K562 (cell line): ENCODE results near the gene CACNA1A. TPM values are rescaled to one million over a fixed set of nuclear protein-coding genes. Genes with fewer than 3 reads are reported as not detected.
A peak's percentile ranks its signal among the peaks of the same experiment; 100 is the strongest.

Experiments used
- CBFA2T2 ChIP-seq: fragments of 450-650 bp; conservative IDR thresholded peaks from 2 replicates; pipeline ENCODE4 v1.6.1; 2017; ENCODE audit warnings: mild to moderate bottlenecking
- CSDE1 ChIP-seq, 2 experiments: fragments of 450-650 bp; IDR thresholded peaks; 2 replicates each; pipeline ENCODE4 v1.6.1; 2016; ENCODE audit warnings: mild to moderate bottlenecking in 1 of 2
- DNMT1 ChIP-seq: fragments of 450-650 bp; IDR thresholded peaks from 2 replicates; pipeline ENCODE4 v1.6.1; 2016; ENCODE audit warnings: antibody characterized with exemption, mild to moderate bottlenecking
- FOXK1 ChIP-seq: sonication (generic); formaldehyde crosslinking; IDR thresholded peaks from 2 replicates; pipeline ENCODE4 v1.8.0; 2022; ENCODE audit warnings: missing genetic modification reagents, mild to moderate bottlenecking, borderline replicate concordance
- HNRNPUL1 ChIP-seq: fragments of 200-400 bp; formaldehyde crosslinking; IDR thresholded peaks from 2 replicates; pipeline ENCODE4 v1.6.1; 2017; ENCODE audit warnings: low read length
- L3MBTL2 ChIP-seq: fragments of 450-650 bp; IDR thresholded peaks from 2 replicates; pipeline ENCODE4 v1.6.1; 2016; ENCODE audit warnings: mild to moderate bottlenecking, moderate library complexity
- MED1 ChIP-seq: sonication (generic); formaldehyde crosslinking; IDR thresholded peaks from 2 replicates; pipeline ENCODE4 v1.8.1; 2023; ENCODE audit warnings: missing genetic modification reagents, borderline replicate concordance
- NELFE ChIP-seq: IDR thresholded peaks from 2 replicates; pipeline ENCODE4 v1.6.1; 2011; ENCODE audit warnings: mild to moderate bottlenecking; ENCODE audit not compliant: insufficient read depth, insufficient read length
- NRF1 ChIP-seq, 2 experiments: fragments of 450-650 bp; IDR thresholded peaks in 1 of 2; conservative IDR thresholded peaks in 1 of 2; 2 replicates each; pipeline ENCODE4 v1.6.1; 2014; ENCODE audit warnings: mild to moderate bottlenecking in 2 of 2
- PTBP1 ChIP-seq: fragments of 200-400 bp; formaldehyde crosslinking; IDR thresholded peaks from 2 replicates; pipeline ENCODE4 v1.6.1; 2017; ENCODE audit warnings: low read depth, low read length
- ZBTB1 ChIP-seq: sonication (generic); formaldehyde crosslinking; IDR thresholded peaks from 2 replicates; pipeline ENCODE4 v1.8.1; 2023; ENCODE audit warnings: missing genetic modification reagents, low read depth, mild to moderate bottlenecking, borderline replicate concordance
- ZNF134 ChIP-seq: fragments of 250-450 bp; sonication (Bioruptor Pico); conservative IDR thresholded peaks from 2 replicates; pipeline ENCODE4 v1.4.0; 2020
- ZNF57 ChIP-seq: fragments of 450-650 bp; formaldehyde crosslinking; IDR thresholded peaks from 2 replicates; pipeline ENCODE4 v1.4.0; 2020; ENCODE audit warnings: mild to moderate bottlenecking, moderate library complexity
- polyA plus RNA-seq, 8 experiments: library from polyadenylated mRNA; depleted of rRNA in 4 of 8; stranded (reverse) in 5 of 8; unstranded in 3 of 8; fragments of >200 nt; fragmentation: Nextera tagmentation in 2 of 8; fragmentation: Illumina TruSeq in 1 of 8; extraction: Ambion mirVana in 2 of 8; extraction: Trizol in 1 of 8; gene quantifications; 2 replicates each; pipeline versions ENCODE4 v1.2.1 to v1.2.3, GENCODE V29; 2011 to 2014; ENCODE audit warnings: inconsistent platforms in 1 of 8, missing spikeins in 1 of 8
- total RNA-seq, 7 experiments: library from RNA; depleted of rRNA in 6 of 7; stranded (reverse); fragments of >200 nt in 6 of 7; fragmentation: Illumina TruSeq in 2 of 7; extraction: Trizol in 2 of 7; gene quantifications; 2 replicates each; pipeline versions ENCODE4 v1.2.1 to v1.2.3, GENCODE V29; 2011 to 2021; ENCODE audit warnings: low replicate concordance in 1 of 7
- TF ChIP-seq, protein P1 (sequence below): fragments of 250-450 bp; sonication (Bioruptor Pico); IDR thresholded peaks from 2 replicates; pipeline ENCODE4 v1.4.0; 2020; ENCODE audit warnings: mild to moderate bottlenecking, moderate library complexity
- TF ChIP-seq, protein P2 (sequence below): IDR thresholded peaks from 2 replicates; pipeline ENCODE4 v1.6.1; 2014; ENCODE audit warnings: antibody characterized with exemption
- TF ChIP-seq, protein P3 (sequence below), 3 experiments: fragments of 200-800 bp in 1 of 3; fragments of 250-450 bp in 1 of 3; fragments of 450-650 bp in 1 of 3; sonication (Bioruptor Pico) in 1 of 3; sonication (Bioruptor generic) in 1 of 3; formaldehyde crosslinking in 1 of 3; IDR thresholded peaks; 2 replicates each; pipeline versions ENCODE4 v1.6.1 to v1.8.0; 2016 to 2022; ENCODE audit warnings: mild to moderate bottlenecking in 2 of 3, missing genetic modification characterization in 2 of 3, missing compliant biosample characterization in 1 of 3, moderate library complexity in 1 of 3
- TF ChIP-seq, protein P4 (sequence below), 2 experiments: fragments of 450-650 bp; conservative IDR thresholded peaks; 2 replicates each; pipeline ENCODE4 v1.6.1; 2017; ENCODE audit warnings: mild to moderate bottlenecking in 2 of 2, moderate library complexity in 2 of 2
- TF ChIP-seq, protein P5 (sequence below): fragments of 450-650 bp; IDR thresholded peaks from 2 replicates; pipeline ENCODE4 v1.6.1; 2014; ENCODE audit warnings: low read depth, mild to moderate bottlenecking, moderate library complexity, borderline replicate concordance

The CACNA1A gene
- total and polyA plus RNA-seq, 9 of the 15 experiments (the other 6 are each of a cell fraction or from before 2014, with no cell fraction given): 0.03 to 0.20 (median 0.09) TPM; not detected in 1

DNA sequence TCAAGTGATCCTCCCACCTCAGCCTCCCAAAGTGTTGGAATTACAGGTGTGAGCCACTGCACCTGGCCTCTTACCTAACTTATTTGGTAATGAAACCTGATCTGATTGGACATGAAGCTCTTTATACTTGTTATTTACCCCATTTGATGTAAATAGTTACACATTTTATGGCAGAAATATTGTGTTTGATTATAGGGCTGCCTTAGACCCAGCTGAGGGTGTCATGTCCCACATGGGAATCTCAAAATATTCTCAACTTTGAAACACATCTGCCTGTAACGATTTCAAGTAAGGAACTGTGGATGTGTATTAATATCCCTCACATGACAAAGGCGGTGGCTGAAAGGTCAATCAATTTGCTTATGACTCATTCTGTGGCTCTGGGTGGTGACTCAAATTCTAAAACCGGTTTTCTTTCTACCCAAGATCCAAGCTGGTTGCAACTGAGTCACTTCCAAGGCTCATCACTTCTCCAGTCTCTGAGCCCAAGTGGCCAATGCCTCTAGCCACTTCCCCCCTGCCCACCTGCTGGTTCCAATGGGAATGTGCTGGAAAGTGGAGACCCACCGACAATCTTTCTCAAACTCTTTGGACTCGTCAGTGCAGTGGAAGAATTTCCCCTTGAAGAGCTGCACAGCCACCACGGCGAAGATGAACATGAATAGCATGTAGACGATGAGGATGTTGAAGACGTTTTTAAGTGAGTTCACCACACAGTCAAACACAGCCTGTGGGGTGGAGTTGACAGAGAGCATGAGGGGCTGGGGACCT is 245.2 kb downstream of the CACNA1A start (continued):
- TF ChIP-seq, protein P1, sequence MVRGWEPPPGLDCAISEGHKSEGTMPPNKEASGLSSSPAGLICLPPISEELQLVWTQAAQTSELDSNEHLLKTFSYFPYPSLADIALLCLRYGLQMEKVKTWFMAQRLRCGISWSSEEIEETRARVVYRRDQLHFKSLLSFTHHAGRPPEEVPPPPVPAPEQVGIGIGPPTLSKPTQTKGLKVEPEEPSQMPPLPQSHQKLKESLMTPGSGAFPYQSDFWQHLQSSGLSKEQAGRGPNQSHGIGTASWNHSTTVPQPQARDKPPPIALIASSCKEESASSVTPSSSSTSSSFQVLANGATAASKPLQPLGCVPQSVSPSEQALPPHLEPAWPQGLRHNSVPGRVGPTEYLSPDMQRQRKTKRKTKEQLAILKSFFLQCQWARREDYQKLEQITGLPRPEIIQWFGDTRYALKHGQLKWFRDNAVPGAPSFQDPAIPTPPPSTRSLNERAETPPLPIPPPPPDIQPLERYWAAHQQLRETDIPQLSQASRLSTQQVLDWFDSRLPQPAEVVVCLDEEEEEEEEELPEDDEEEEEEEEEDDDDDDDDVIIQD (CRISPR knock-in tag): no peak
- TF ChIP-seq, protein P2, sequence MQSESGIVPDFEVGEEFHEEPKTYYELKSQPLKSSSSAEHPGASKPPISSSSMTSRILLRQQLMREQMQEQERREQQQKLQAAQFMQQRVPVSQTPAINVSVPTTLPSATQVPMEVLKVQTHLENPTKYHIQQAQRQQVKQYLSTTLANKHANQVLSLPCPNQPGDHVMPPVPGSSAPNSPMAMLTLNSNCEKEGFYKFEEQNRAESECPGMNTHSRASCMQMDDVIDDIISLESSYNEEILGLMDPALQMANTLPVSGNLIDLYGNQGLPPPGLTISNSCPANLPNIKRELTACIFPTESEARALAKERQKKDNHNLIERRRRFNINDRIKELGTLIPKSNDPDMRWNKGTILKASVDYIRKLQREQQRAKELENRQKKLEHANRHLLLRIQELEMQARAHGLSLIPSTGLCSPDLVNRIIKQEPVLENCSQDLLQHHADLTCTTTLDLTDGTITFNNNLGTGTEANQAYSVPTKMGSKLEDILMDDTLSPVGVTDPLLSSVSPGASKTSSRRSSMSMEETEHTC: peak; percentile 48; the same call in 1 of the 2 replicates
- TF ChIP-seq L3MBTL2 (no peak), HNRNPUL1 (no peak), ZNF57 (CRISPR knock-in tag) (no peak), ZNF134 (no peak), NRF1 (conservative IDR thresholded peaks at IDR 0.05 in 1 of 2, IDR thresholded peaks at IDR 0.05 in 1 of 2) (no peak), DNMT1 (no peak), CBFA2T2 (no peak), ZBTB1 (CRISPR knock-in tag) (no peak), CSDE1 (IDR thresholded peaks at IDR 0.05) (no peak), MED1 (CRISPR knock-in tag) (no peak), PTBP1 (no peak), NELFE (no peak), FOXK1 (CRISPR knock-in tag) (no peak)
- TF ChIP-seq, protein P3, sequence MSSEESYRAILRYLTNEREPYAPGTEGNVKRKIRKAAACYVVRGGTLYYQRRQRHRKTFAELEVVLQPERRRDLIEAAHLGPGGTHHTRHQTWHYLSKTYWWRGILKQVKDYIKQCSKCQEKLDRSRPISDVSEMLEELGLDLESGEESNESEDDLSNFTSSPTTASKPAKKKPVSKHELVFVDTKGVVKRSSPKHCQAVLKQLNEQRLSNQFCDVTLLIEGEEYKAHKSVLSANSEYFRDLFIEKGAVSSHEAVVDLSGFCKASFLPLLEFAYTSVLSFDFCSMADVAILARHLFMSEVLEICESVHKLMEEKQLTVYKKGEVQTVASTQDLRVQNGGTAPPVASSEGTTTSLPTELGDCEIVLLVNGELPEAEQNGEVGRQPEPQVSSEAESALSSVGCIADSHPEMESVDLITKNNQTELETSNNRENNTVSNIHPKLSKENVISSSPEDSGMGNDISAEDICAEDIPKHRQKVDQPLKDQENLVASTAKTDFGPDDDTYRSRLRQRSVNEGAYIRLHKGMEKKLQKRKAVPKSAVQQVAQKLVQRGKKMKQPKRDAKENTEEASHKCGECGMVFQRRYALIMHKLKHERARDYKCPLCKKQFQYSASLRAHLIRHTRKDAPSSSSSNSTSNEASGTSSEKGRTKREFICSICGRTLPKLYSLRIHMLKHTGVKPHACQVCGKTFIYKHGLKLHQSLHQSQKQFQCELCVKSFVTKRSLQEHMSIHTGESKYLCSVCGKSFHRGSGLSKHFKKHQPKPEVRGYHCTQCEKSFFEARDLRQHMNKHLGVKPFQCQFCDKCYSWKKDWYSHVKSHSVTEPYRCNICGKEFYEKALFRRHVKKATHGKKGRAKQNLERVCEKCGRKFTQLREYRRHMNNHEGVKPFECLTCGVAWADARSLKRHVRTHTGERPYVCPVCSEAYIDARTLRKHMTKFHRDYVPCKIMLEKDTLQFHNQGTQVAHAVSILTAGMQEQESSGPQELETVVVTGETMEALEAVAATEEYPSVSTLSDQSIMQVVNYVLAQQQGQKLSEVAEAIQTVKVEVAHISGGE (CRISPR knock-in tag; IDR thresholded peaks at IDR 0.05): no peak
- TF ChIP-seq, protein P4, sequence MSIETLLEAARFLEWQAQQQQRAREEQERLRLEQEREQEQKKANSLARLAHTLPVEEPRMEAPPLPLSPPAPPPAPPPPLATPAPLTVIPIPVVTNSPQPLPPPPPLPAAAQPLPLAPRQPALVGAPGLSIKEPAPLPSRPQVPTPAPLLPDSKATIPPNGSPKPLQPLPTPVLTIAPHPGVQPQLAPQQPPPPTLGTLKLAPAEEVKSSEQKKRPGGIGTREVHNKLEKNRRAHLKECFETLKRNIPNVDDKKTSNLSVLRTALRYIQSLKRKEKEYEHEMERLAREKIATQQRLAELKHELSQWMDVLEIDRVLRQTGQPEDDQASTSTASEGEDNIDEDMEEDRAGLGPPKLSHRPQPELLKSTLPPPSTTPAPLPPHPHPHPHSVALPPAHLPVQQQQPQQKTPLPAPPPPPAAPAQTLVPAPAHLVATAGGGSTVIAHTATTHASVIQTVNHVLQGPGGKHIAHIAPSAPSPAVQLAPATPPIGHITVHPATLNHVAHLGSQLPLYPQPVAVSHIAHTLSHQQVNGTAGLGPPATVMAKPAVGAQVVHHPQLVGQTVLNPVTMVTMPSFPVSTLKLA (conservative IDR thresholded peaks at IDR 0.05): no peak
- TF ChIP-seq, protein P5, sequence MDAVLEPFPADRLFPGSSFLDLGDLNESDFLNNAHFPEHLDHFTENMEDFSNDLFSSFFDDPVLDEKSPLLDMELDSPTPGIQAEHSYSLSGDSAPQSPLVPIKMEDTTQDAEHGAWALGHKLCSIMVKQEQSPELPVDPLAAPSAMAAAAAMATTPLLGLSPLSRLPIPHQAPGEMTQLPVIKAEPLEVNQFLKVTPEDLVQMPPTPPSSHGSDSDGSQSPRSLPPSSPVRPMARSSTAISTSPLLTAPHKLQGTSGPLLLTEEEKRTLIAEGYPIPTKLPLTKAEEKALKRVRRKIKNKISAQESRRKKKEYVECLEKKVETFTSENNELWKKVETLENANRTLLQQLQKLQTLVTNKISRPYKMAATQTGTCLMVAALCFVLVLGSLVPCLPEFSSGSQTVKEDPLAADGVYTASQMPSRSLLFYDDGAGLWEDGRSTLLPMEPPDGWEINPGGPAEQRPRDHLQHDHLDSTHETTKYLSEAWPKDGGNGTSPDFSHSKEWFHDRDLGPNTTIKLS: no peak
